Nephron progenitor cell (in vitro differentiated cells): Measurements from ENCODE around the gene GNE.

Source experiments
- DNase-seq: peaks from one replicate; pipeline ENCODE4 v3.0.0; 2021
- H3K27ac Mint-ChIP-seq: 2 replicates; pipeline ENCODE4 v1.8.0; 2021; ENCODE audit warnings: mild to moderate bottlenecking, moderate library complexity, mixed read lengths
- H3K27me3 Mint-ChIP-seq: 2 replicates; pipeline ENCODE4 v1.8.0; 2021; ENCODE audit warnings: mild to moderate bottlenecking, low read depth, mixed read lengths; ENCODE audit not compliant: poor library complexity
- H3K36me3 Mint-ChIP-seq: 2 replicates; pipeline ENCODE4 v1.8.0; 2021; ENCODE audit warnings: low read depth, mixed read lengths
- H3K4me1 Mint-ChIP-seq: 2 replicates; pipeline ENCODE4 v1.8.0; 2021; ENCODE audit warnings: mixed read lengths
- H3K4me3 Mint-ChIP-seq: 2 replicates; pipeline ENCODE4 v1.8.0; 2021; ENCODE audit warnings: mild to moderate bottlenecking, moderate library complexity, mixed read lengths
- H3K9me3 Mint-ChIP-seq: 2 replicates; pipeline ENCODE4 v1.8.0; 2021; ENCODE audit warnings: mild to moderate bottlenecking, moderate library complexity, mixed read lengths
- CTCF ChIP-seq: fragments of 200-600 bp; sonication (generic); IDR thresholded peaks from 2 replicates; pipeline ENCODE4 v1.5.0; 2021; ENCODE audit warnings: antibody characterized with exemption

Gene GNE

GRCh38 chr9:36194326-36195000 is 63.8 kb downstream of the GNE start:
- H3K9me3 Mint-ChIP-seq, result no peaks in the 10 kb centered on the region
- no peak for DNase-seq
- peak overlapping the region; percentile 90 for H3K27ac Mint-ChIP-seq
- H3K36me3 Mint-ChIP-seq, result peaks cover 40% of the 10 kb centered on the region
- H3K4me1 Mint-ChIP-seq, result peaks cover 65% of the 10 kb centered on the region
- peak overlapping the region; percentile 92 for H3K4me3 Mint-ChIP-seq
- no peak for TF ChIP-seq CTCF
- H3K27me3 Mint-ChIP-seq, result peaks cover 2% of the 10 kb centered on the region

- Mint-ChIP-seq H3K27me3 (peaks cover 6% of the 10 kb centered on the region), H3K4me3 (peak overlapping the region; percentile 92), H3K36me3 (peaks cover 32% of the 10 kb centered on the region), H3K4me1 (peaks cover 76% of the 10 kb centered on the region), H3K27ac (peak overlapping the region; percentile 90), H3K9me3 (no peaks in the 10 kb centered on the region)
- no peak for DNase-seq
- no peak for TF ChIP-seq CTCF
These were observed 65.2 kb downstream of the GNE start for GRCh38 chr9:36193023-36193422.

- H3K36me3 Mint-ChIP-seq, result peaks cover 26% of the 10 kb centered on the region
- H3K27ac Mint-ChIP-seq, result peak overlapping the region; percentile 90
- peak; percentile 58 for DNase-seq
- peaks cover 6% of the 10 kb centered on the region for H3K27me3 Mint-ChIP-seq
- H3K9me3 Mint-ChIP-seq, result no peaks in the 10 kb centered on the region
- no peak for TF ChIP-seq CTCF
- H3K4me3 Mint-ChIP-seq, result peak overlapping the region; percentile 92
- H3K4me1 Mint-ChIP-seq, result peaks cover 71% of the 10 kb centered on the region
These were observed 66.1 kb downstream of the GNE start for GRCh38 chr9:36192196-36192595.

- peak overlapping the region; percentile 90 for H3K27ac Mint-ChIP-seq
- no peaks in the 10 kb centered on the region for H3K9me3 Mint-ChIP-seq
- no peak for TF ChIP-seq CTCF
- peak; percentile 33 for DNase-seq
- H3K4me3 Mint-ChIP-seq, result peak overlapping the region; percentile 92
- peaks cover 66% of the 10 kb centered on the region for H3K4me1 Mint-ChIP-seq
- peaks cover 24% of the 10 kb centered on the region for H3K36me3 Mint-ChIP-seq
- H3K27me3 Mint-ChIP-seq, result peaks cover 7% of the 10 kb centered on the region
These were observed 66.6 kb downstream of the GNE start for GRCh38 chr9:36191686-36192085.

- TF ChIP-seq CTCF, result no peak
- Mint-ChIP-seq H3K4me3 (peak overlapping the region; percentile 92), H3K36me3 (peaks cover 21% of the 10 kb centered on the region), H3K9me3 (no peaks in the 10 kb centered on the region), H3K27ac (peak overlapping the region; percentile 90), H3K4me1 (peaks cover 63% of the 10 kb centered on the region), H3K27me3 (peaks cover 8% of the 10 kb centered on the region)
- DNase-seq, result peak; percentile 46
These were observed 67.0 kb downstream of the GNE start for GRCh38 chr9:36191290-36191645.
